ENCODE results near the gene UBE2QL1.

UBE2QL1 gene

DNA sequence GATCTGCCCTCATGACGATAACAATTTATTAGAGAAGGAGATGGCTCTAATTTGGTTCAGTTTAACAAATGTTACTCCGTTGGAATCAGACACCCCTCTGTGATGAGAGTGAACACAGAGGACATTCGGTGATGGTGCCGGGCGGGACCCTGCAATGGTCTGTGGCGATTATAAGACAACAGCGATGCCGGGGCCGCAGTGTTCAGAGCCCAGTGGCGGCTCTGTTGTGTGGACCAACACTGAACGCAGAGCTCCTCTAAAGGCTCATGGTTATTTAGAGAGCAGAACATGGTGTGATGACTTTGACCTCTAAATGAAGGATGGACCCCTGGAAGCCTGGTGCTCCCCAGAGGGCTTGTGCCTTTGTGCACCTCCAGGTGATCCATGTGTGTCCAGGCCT, 21.2 kb downstream of the UBE2QL1 start:
- peaks cover 20% of the 10 kb centered on the region for H3K27me3 ChIP-seq (ENCODE audit: insufficient read depth, low read length)
- no peaks in the 10 kb centered on the region for H3K9me3 ChIP-seq (ENCODE audit: insufficient read depth, low read depth, low read length)
- peaks cover 14% of the 10 kb centered on the region for H3K4me1 ChIP-seq (ENCODE audit: insufficient read depth, low read length)
- H3K9ac ChIP-seq (ENCODE audit: low read depth, low read length) = no peak overlapping the region
- H3K36me3 ChIP-seq (ENCODE audit: insufficient read depth, low read depth, low read length) = no peaks in the 10 kb centered on the region
- no peak overlapping the region for H3K27ac ChIP-seq (ENCODE audit: low read length)
- H3K4me3 ChIP-seq (ENCODE audit: low read length) = no peak overlapping the region

DNA sequence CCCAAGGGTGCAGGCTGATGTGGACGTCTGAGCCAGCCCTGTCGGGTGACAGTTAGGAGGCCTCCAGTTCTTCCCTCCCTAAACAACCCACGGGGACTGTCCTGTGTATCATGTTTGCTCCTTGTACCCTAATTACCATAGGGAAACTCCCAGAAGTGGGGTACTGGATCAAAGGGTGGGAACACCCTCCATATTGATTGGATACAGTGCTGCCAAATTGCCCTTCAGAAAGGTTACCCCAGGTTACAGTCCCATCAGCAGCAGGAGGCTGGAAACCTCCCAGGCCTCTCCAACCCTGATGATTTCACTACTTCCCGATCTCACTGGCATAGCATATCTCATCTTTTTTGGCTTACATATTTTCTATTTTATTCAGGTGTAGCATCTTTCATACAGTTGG, 22.0 kb downstream of the UBE2QL1 start:
- Histone ChIP-seq H3K4me1 (ENCODE audit: insufficient read depth, low read length) (peaks cover 17% of the 10 kb centered on the region), H3K27ac (ENCODE audit: low read length) (no peak overlapping the region), H3K4me3 (ENCODE audit: low read length) (no peak overlapping the region)

DNA sequence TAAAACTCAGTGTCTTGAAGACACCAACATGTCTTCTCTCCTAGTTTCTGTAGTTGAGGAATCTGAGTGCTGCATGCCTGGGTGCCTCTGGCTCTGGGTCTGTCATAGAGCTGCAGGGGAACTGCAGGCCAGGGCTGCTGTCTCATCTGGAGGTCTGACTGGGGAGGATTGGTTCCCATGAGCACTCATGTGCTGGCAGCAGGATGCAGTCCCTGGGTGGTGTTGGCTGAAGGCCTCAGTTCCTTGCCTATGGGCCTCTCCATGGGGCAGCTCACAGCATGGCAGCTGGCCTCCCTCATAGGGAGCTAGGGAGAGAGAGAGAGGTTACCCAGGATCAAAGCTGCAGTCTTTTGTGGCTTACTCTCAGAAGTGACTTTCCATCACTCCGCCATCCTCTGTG, 22.6 kb downstream of the UBE2QL1 start:
- Histone ChIP-seq H3K4me3 (ENCODE audit: low read length) (no peak overlapping the region), H3K9me3 (ENCODE audit: insufficient read depth, low read depth, low read length) (no peaks in the 10 kb centered on the region), H3K9ac (ENCODE audit: low read depth, low read length) (no peak overlapping the region), H3K27ac (ENCODE audit: low read length) (no peak overlapping the region), H3K36me3 (ENCODE audit: insufficient read depth, low read depth, low read length) (no peaks in the 10 kb centered on the region), H3K4me1 (ENCODE audit: insufficient read depth, low read length) (peaks cover 21% of the 10 kb centered on the region), H3K27me3 (ENCODE audit: insufficient read depth, low read length) (peaks cover 20% of the 10 kb centered on the region)

More for the DNA sequence above, 22.0 kb downstream of the UBE2QL1 start:
- Histone ChIP-seq H3K9me3 (ENCODE audit: insufficient read depth, low read depth, low read length) (no peaks in the 10 kb centered on the region), H3K9ac (ENCODE audit: low read depth, low read length) (no peak overlapping the region), H3K36me3 (ENCODE audit: insufficient read depth, low read depth, low read length) (no peaks in the 10 kb centered on the region), H3K27me3 (ENCODE audit: insufficient read depth, low read length) (peaks cover 20% of the 10 kb centered on the region)

DNA sequence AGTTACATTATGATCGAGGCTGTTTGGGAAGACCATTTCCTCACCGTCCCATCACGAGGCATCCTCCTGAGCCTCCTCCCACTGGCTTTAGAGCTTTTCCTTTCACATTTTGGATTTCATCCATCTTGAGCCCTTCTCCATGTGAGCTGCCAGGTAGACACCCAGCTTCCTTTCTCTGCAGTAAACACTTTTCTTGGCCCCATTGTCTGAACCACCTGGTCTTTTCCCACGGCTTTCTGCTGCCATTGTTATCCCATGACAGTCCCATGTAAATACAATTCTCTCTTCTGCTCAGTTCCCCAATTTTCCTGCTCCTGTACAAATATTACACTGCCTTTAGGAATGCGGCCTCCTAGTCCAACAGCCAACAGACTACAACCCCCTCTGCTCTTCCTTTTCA, 24.1 kb downstream of the UBE2QL1 start:
- no peak overlapping the region for H3K4me3 ChIP-seq (ENCODE audit: low read length)
- H3K27ac ChIP-seq (ENCODE audit: low read length) = no peak overlapping the region
- no peaks in the 10 kb centered on the region for H3K36me3 ChIP-seq (ENCODE audit: insufficient read depth, low read depth, low read length)
- no peak overlapping the region for H3K9ac ChIP-seq (ENCODE audit: low read depth, low read length)
- no peaks in the 10 kb centered on the region for H3K9me3 ChIP-seq (ENCODE audit: insufficient read depth, low read depth, low read length)
- H3K4me1 ChIP-seq (ENCODE audit: insufficient read depth, low read length) = peaks cover 14% of the 10 kb centered on the region
- peaks cover 13% of the 10 kb centered on the region for H3K27me3 ChIP-seq (ENCODE audit: insufficient read depth, low read length)

DNA sequence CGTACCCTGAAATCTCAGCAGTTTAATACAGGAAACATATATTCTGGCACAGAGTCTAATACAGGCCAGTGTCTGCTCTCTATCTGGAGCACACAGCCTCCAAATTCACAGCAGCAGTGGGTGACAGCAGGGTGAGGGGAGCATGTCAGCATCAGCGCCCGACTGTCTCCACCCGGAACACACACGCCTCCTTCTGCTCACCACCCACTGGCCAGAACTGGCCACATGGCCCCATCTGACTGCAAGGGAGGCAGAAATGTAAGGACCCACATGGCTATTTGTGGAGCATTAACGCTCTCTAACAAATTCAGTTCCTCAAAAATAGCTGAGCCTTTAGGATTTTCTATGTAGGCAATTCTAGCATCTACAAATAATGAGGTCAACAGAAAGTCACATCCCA, 24.6 kb downstream of the UBE2QL1 start:
- no peak overlapping the region for H3K9ac ChIP-seq (ENCODE audit: low read depth, low read length)
- H3K4me3 ChIP-seq (ENCODE audit: low read length) = no peak overlapping the region
- no peaks in the 10 kb centered on the region for H3K36me3 ChIP-seq (ENCODE audit: insufficient read depth, low read depth, low read length)
- peaks cover 8% of the 10 kb centered on the region for H3K27me3 ChIP-seq (ENCODE audit: insufficient read depth, low read length)
- H3K9me3 ChIP-seq (ENCODE audit: insufficient read depth, low read depth, low read length) = no peaks in the 10 kb centered on the region
- H3K27ac ChIP-seq (ENCODE audit: low read length) = no peak overlapping the region
- H3K4me1 ChIP-seq (ENCODE audit: insufficient read depth, low read length) = peaks cover 9% of the 10 kb centered on the region; the same call in 1 of the 2 replicates

DNA sequence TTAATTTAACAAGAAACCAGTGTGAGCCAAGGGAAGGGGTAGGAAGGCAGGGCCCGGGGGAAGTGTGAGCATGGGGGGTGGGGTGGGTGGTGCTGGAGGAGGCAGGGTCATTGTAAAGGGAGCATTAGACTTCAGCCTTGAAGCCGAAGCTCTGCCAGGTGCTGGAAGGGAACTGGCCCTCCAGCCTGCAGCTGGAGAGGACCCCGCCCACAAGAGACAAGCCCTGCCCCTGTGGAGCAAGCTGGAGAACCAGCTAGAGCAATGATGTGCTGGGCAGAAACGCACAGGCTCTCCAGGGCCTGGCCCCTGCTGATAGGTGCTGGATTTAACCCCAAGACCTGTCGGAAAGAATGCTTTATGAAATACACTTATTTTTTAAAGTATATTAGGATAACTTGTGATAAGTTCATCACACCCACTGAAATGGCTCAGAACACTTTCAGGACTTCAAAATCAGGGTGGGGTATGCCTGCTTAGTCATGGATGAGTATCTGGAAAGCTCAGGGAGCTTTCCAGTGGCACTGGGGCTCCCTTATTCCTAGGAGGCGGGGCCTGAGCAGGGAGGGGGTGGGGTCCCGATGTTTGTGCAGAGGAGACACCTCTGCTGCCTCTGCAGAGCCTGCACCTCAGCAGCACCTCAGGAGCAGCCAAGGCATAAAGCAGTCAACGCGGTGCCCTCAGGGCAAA, 27.1 kb downstream of the UBE2QL1 start:
- peaks cover 8% of the 10 kb centered on the region; the same call in 1 of the 2 replicates for H3K4me1 ChIP-seq (ENCODE audit: insufficient read depth, low read length)
- H3K27me3 ChIP-seq (ENCODE audit: insufficient read depth, low read length) = no peaks in the 10 kb centered on the region
- H3K4me3 ChIP-seq (ENCODE audit: low read length) = no peak overlapping the region
- no peaks in the 10 kb centered on the region for H3K9me3 ChIP-seq (ENCODE audit: insufficient read depth, low read depth, low read length)
- H3K36me3 ChIP-seq (ENCODE audit: insufficient read depth, low read depth, low read length) = no peaks in the 10 kb centered on the region
- no peak overlapping the region for H3K9ac ChIP-seq (ENCODE audit: low read depth, low read length)
- H3K27ac ChIP-seq (ENCODE audit: low read length) = no peak overlapping the region

DNA sequence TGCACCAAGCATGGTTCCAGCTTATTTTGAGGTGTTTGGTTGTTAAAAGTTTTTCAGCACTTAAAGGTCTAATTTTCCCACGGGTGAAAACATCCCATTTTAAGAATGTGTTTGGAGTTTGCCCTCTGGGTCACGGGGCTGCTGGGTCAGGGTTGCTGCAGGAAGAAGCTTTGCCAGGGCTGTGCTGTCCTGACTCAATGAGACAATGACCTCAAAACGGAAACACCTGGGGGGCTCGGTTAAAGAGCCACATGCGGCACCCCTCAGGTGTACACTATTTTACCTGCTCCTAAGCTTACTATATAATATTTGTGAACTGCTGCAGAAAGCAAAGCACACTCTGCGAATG, 27.6 kb downstream of the UBE2QL1 start:
- H3K27ac ChIP-seq (ENCODE audit: low read length) = no peak overlapping the region
- H3K4me3 ChIP-seq (ENCODE audit: low read length) = no peak overlapping the region
- H3K36me3 ChIP-seq (ENCODE audit: insufficient read depth, low read depth, low read length) = no peaks in the 10 kb centered on the region
- no peaks in the 10 kb centered on the region for H3K27me3 ChIP-seq (ENCODE audit: insufficient read depth, low read length)
- H3K4me1 ChIP-seq (ENCODE audit: insufficient read depth, low read length) = peaks cover 8% of the 10 kb centered on the region; the same call in 1 of the 2 replicates
- no peaks in the 10 kb centered on the region for H3K9me3 ChIP-seq (ENCODE audit: insufficient read depth, low read depth, low read length)
- H3K9ac ChIP-seq (ENCODE audit: low read depth, low read length) = no peak overlapping the region

DNA sequence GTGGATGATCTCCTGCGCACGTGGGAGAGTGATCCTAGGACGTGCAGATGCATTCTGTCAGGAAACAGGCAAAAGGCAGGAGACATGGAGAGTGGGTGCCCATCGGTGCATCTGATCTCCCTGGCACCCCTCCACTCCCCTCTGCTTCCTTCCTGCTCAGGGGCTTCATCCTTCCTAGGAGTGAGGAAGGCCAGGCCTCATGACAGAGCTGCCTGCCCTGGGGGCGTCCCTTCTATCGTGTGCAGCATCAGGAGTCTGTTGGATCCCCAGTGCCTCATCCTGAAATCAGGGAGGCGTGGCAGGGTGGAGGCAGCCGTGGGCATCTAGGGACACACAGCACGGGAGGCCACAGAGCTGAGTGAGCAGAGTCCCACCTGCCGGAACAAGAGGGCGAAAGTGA, 30.1 kb downstream of the UBE2QL1 start:
- Histone ChIP-seq H3K4me1 (ENCODE audit: insufficient read depth, low read length) (peaks cover 8% of the 10 kb centered on the region; the same call in 1 of the 2 replicates), H3K36me3 (ENCODE audit: insufficient read depth, low read depth, low read length) (no peaks in the 10 kb centered on the region), H3K4me3 (ENCODE audit: low read length) (no peak overlapping the region), H3K9me3 (ENCODE audit: insufficient read depth, low read depth, low read length) (no peaks in the 10 kb centered on the region), H3K9ac (ENCODE audit: low read depth, low read length) (no peak overlapping the region), H3K27me3 (ENCODE audit: insufficient read depth, low read length) (no peaks in the 10 kb centered on the region), H3K27ac (ENCODE audit: low read length) (no peak overlapping the region)

DNA sequence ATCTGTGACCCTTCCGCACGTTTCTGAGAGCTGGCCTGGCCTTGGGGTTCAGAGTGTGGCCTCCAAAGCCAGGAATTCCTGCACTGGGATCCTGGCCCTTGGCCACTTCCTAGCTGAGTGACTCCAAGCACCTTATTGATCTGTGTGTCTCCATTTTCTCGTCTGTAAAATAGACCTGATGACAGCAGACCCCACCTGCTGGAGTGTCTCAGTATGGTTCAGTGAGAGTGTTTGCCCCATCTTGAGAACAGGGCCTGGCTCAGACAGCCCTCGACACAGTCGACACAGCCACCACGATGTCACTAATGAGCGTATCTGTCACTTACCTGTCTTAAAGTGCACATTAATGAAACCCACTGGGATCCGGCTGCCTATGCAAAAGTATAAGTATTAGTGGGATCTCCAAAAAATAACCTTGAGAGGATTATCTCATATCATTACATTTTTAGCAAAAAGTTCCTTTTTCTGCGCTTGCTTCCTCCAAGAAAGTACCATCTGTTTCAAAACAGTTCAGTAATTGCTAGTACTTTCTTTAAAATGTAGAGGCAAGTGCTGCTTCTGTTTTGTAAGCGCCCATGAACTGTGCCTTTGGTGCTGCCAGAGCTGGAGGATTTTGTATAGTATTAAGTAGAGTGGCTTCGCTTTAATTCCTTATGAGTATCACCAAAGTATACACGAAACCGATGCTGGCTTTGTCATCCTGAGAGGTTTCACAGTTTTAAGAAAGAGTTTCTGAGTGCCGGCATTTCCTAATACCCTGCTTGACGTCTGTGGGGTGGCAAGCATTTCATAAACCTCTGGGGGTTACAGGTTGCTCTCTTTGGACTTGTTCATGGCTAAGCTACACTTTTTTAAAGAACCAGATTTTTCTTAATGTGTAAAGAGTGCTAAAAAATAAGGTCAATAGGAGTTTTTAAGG, 31.7 kb downstream of the UBE2QL1 start:
- H3K4me3 ChIP-seq (ENCODE audit: low read length) = no peak overlapping the region
- H3K9ac ChIP-seq (ENCODE audit: low read depth, low read length) = no peak overlapping the region
- peaks cover 4% of the 10 kb centered on the region; the same call in 1 of the 2 replicates for H3K4me1 ChIP-seq (ENCODE audit: insufficient read depth, low read length)
- no peaks in the 10 kb centered on the region for H3K36me3 ChIP-seq (ENCODE audit: insufficient read depth, low read depth, low read length)
- no peaks in the 10 kb centered on the region for H3K27me3 ChIP-seq (ENCODE audit: insufficient read depth, low read length)
- H3K27ac ChIP-seq (ENCODE audit: low read length) = no peak overlapping the region
- no peaks in the 10 kb centered on the region for H3K9me3 ChIP-seq (ENCODE audit: insufficient read depth, low read depth, low read length)

DNA sequence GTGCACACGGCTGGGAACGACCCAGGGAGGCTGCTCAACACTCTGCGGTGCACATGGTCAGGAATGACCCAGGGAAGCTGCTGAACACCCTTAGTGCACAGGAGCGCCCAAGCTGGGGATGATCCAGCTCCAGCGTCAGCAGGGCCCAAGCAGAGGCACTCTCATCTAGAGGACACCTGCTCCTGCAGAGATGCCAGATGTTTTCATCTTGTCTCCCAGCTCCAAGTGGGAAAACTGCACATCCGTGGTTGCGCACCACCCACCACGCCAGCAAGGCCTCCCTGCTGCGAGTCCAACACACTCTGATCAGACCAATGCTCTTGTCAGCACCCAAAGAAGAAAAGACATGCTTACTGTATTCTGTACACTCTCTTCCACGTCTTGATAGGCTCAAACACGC, 34.1 kb downstream of the UBE2QL1 start:
- H3K27me3 ChIP-seq (ENCODE audit: insufficient read depth, low read length) = no peaks in the 10 kb centered on the region
- H3K4me3 ChIP-seq (ENCODE audit: low read length) = no peak overlapping the region
- no peak overlapping the region for H3K9ac ChIP-seq (ENCODE audit: low read depth, low read length)
- H3K36me3 ChIP-seq (ENCODE audit: insufficient read depth, low read depth, low read length) = no peaks in the 10 kb centered on the region
- no peak overlapping the region for H3K27ac ChIP-seq (ENCODE audit: low read length)
- H3K4me1 ChIP-seq (ENCODE audit: insufficient read depth, low read length) = no peaks in the 10 kb centered on the region
- no peaks in the 10 kb centered on the region for H3K9me3 ChIP-seq (ENCODE audit: insufficient read depth, low read depth, low read length)

DNA sequence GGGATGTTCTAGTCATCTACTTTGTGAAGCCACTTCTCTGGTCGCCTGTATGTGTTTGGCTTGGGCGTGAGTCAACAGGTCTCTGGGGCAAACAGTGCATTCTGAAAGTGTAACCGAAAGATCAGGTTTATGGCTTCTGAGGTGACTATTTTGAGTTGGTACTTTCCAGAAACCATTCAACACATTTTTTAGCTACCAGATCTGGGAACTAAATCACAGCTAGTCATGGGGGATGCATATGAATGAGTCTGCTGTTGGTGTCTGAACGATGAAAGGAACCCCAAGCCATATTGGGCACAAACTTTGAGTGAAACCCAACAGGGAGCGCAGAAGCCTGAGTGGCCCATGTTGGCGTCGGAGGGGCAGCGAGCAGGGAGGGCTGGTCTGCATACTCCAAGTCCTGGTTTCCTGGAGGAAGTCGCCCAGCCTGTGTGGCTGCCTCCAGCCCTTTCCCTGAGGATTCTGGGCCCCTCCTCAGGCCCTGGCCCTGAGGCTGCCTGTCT, 35.3 kb downstream of the UBE2QL1 start:
- Histone ChIP-seq H3K4me3 (ENCODE audit: low read length) (no peak overlapping the region), H3K27me3 (ENCODE audit: insufficient read depth, low read length) (no peaks in the 10 kb centered on the region), H3K9me3 (ENCODE audit: insufficient read depth, low read depth, low read length) (no peaks in the 10 kb centered on the region), H3K9ac (ENCODE audit: low read depth, low read length) (no peak overlapping the region), H3K4me1 (ENCODE audit: insufficient read depth, low read length) (no peaks in the 10 kb centered on the region), H3K27ac (ENCODE audit: low read length) (no peak overlapping the region), H3K36me3 (ENCODE audit: insufficient read depth, low read depth, low read length) (no peaks in the 10 kb centered on the region)

DNA sequence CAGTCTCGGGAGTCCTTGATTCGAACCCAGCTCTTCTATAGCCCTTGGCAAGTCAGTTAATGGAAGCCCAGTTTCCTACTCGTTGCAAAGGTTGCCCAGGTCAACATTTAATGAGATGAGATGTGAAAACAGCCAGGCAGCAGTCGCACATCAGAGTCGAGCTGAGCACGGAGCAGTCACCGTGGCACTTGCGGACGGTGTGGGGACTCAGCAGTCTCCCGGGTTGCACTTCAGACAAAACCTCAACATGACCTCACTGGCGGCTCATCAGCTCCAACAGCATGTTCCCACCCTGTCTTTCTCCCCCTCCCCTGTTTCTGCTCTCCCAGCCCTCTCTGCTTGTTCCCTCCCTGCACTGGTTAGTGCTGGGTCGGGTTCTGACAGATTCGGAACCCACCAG, 35.8 kb downstream of the UBE2QL1 start:
- no peaks in the 10 kb centered on the region for H3K27me3 ChIP-seq (ENCODE audit: insufficient read depth, low read length)
- no peak overlapping the region for H3K4me3 ChIP-seq (ENCODE audit: low read length)
- H3K36me3 ChIP-seq (ENCODE audit: insufficient read depth, low read depth, low read length) = no peaks in the 10 kb centered on the region
- no peak overlapping the region for H3K9ac ChIP-seq (ENCODE audit: low read depth, low read length)
- no peaks in the 10 kb centered on the region for H3K9me3 ChIP-seq (ENCODE audit: insufficient read depth, low read depth, low read length)
- no peaks in the 10 kb centered on the region for H3K4me1 ChIP-seq (ENCODE audit: insufficient read depth, low read length)
- no peak overlapping the region for H3K27ac ChIP-seq (ENCODE audit: low read length)
